Stimulated activated CD4-positive, alpha-beta T cell treated with anti-CD3 and anti-CD28 coated beads, Interleukin-15, amount 100 ng/mL, for 1 hour (primary cell): Measurements from ENCODE around the gene CTRB1.

ENCODE experiments used
- DNase-seq, 2 donors: peaks; one replicate each; pipeline ENCODE4 v3.0.0-alpha.2; 2020; ENCODE audit warnings: low read depth in 1 of 2, low spot score in 1 of 2

CTRB1 gene

GRCh38 chr16:75218256-75219076, at the start of gene CTRB1:
Gene CTRB1, plus strand, starts transcription at chr16:75218988. Its CDS starts 20 bp downstream, at chr16:75219008.
- no peak for DNase-seq

GRCh38 chr16:75169899-75170405, 48.8 kb upstream of the CTRB1 start:
- DNase-seq: no peak

GRCh38 chr16:75172578-75172977, 46.2 kb upstream of the CTRB1 start:
- no peak for DNase-seq

GRCh38 chr16:75175074-75175473, 43.7 kb upstream of the CTRB1 start:
- no peak for DNase-seq

- no peak for DNase-seq
Measured at GRCh38 chr16:75176926-75177325, 41.9 kb upstream of the CTRB1 start.

GRCh38 chr16:75179208-75179607, 39.6 kb upstream of the CTRB1 start:
- no peak for DNase-seq

- no peak for DNase-seq
Measured at GRCh38 chr16:75181630-75182029, 37.2 kb upstream of the CTRB1 start.

GRCh38 chr16:75188832-75189477, 29.8 kb upstream of the CTRB1 start:
- DNase-seq: no peak

- no peak for DNase-seq
Measured at GRCh38 chr16:75189638-75190245, 29.0 kb upstream of the CTRB1 start.

GRCh38 chr16:75192606-75193264, 26.1 kb upstream of the CTRB1 start:
- DNase-seq: no peak

GRCh38 chr16:75193265-75193650, 25.5 kb upstream of the CTRB1 start:
- no peak for DNase-seq

- no peak for DNase-seq
Measured at GRCh38 chr16:75193730-75194444, 24.9 kb upstream of the CTRB1 start.

GRCh38 chr16:75195811-75196790, 22.7 kb upstream of the CTRB1 start:
- DNase-seq: no peak

GRCh38 chr16:75196836-75197235, 22.0 kb upstream of the CTRB1 start:
- no peak for DNase-seq

GRCh38 chr16:75197522-75198134, 21.2 kb upstream of the CTRB1 start:
- no peak for DNase-seq

- no peak for DNase-seq
Measured at GRCh38 chr16:75198135-75198600, 20.6 kb upstream of the CTRB1 start.

- no peak for DNase-seq
Measured at GRCh38 chr16:75202069-75202590, 16.7 kb upstream of the CTRB1 start.

GRCh38 chr16:75203096-75203495, 15.7 kb upstream of the CTRB1 start:
- DNase-seq: no peak
